Activated CD4-positive, alpha-beta T cell treated with anti-CD3 and anti-CD28 coated beads for 1 hour (primary cell): ENCODE data around the gene CCP110.

Source experiments
- DNase-seq: peaks from one replicate; pipeline ENCODE4 v3.0.0-alpha.2; 2020

CCP110 gene

DNA sequence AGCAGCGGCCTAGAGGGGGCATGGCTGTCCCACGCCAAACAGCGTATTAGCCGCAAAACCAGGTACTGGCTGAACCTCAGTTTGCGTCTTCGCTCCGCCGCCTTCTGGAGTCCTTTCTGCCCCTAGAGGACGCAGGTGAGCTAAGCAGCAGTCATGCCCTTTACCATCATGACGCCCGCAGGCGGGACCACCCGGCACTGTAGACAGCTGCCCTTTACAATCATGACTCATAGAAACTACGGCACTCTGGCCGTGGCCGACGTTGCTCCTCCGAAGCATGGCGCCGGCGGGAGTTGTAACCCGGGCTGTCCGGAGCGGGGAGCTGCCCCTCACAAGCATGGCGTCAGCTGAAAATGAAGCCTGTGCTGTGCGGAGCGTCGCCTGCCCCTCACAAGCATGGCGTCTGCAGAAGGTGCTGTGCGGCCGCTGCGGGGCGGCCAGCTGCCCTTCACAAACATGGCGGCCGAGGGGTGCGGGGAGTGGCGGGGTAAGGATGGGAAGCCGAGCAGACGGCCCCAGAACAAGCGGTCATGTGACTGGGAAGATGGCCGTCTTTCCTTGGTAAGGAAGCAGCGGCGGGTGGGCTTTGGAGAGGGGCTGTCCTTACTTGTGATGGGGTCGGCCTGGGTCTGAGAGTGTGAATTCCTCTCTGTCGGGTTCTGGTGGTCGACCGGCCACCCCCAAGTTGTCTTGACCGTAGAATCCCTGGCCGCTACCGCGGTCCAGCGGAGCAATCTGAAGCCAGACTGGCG lies 31.6 kb downstream of the CCP110 start, which contains the start of gene VPS35L:
VPS35L (plus strand) TSS at position 518 of the 752 bp plus-strand sequence; CDS start at position 545, 27 bp downstream.
- peak; percentile 92 for DNase-seq

DNA sequence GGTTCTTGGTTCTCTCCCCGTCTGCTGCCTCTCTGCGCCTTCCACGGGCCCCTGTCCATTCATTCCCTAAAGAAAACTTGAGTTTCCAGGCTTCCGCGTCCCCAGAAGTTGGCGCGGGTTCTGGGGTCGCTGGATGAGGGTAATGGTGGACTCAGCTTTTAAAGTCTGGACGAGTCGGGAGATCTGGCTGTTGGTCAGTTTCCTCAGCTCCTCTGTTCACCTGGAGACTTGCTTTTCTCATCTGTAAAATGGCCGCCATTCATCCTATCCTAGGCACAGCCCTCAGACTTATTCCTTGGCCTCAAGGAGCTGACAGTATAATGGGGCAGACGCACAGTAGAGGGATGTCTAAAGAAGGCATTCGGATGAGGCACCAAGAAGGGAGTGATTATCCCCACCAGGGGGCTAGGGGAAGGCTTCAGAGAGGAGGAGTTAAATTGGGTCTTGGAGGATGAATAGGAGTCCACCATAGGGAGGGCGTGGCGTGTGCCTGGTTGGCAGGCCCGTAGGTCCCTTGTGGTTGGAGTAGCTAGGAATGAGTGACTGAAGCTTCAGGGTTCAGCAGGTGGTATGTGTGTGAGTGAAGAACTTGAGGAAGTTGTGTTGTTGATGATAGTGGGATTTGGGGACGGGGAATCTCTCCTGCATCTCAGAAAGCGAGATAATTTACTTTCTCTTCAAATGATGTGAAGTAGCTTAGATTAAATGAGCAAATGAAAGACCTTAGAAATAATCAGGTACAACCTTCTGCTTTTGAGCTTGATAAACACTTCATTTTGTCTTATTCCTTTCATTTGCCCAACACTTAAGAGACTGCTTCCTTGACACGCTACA lies 32.4 kb downstream of the CCP110 start:
- no peak for DNase-seq

GRCh38 chr16:19559242-19559910 lies 35.6 kb downstream of the CCP110 start:
- DNase-seq, result no peak

DNA sequence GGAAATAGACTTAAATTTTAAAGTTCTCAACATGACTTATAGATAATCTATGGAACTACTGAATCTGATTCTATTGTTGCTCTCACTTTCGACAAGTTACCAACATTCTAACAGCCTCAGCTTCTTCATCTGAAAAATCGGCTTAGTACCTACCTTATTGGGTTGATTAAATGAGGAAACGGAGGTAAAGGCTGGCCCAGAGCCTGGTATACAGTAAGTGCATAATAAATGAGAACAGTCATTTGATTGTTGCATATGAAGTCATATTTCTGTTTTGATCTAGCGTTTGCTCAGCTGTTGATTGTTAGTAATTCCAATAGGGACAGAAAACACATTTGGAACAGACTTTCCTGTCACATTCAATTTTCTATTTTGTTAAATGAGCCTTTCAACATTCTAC lies 36.3 kb downstream of the CCP110 start:
- no peak for DNase-seq

GRCh38 chr16:19563377-19563776 lies 39.6 kb downstream of the CCP110 start:
- no peak for DNase-seq

- no peak for DNase-seq
These were observed 42.6 kb downstream of the CCP110 start for GRCh38 chr16:19566362-19566761.

DNA sequence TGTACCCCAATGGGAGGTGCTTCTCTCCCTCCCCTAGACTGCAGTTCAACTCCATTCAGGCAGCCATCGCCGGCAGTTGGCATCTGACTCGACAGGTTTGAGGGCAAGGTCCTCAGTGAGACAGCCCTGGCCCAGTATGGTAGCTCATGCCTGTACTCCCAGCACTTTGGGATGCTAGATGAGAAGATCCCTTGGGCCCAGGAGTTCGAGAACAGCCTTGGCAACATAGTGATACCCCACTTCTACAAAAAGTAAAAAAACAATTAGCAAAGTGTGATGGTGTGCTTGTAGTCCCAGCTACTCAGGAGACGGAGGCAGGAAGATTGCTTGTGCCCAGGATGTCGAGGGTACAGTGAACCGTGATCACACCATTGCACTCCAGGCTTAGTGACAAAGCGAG lies 43.8 kb downstream of the CCP110 start:
- DNase-seq, result no peak

DNA sequence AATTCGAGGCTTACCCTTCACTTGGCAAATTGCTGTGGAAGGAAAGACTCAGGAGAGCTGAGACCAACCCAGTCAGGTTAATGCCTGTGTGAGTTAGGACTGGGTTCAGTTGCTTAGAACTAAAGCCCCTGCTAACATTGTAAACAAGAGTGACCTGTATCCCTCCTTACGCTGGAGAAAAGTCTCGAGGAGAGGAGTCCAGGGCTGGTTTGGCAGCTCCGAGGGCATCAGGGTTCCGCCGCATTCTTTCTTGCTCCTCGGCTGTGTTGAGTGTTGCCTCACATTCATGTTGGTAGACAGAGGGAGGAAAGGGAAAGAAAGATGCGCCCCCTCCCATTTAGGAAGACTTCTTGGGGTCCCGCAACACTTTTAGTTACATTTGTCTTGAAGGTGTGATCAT lies 50.3 kb downstream of the CCP110 start:
- DNase-seq, result no peak

DNA sequence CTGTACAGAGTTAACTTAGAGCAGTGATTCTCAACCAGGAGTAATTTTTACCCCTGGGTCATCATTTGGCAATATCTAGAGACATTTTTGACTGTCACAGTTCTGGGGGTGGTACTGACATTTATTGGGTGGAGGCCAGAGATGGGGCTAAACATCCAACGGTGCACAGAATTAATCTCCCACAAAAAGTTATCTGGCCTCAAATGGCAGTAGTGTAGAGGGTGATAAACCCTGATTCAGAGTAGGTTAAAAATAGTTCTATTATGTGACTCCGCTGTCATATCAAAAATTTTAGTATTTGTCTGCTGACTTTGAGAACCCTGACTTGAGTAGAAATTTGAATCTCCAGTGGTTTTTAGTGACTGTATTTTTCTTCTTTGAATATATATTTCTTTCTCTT lies 50.9 kb downstream of the CCP110 start:
- no peak for DNase-seq

DNA sequence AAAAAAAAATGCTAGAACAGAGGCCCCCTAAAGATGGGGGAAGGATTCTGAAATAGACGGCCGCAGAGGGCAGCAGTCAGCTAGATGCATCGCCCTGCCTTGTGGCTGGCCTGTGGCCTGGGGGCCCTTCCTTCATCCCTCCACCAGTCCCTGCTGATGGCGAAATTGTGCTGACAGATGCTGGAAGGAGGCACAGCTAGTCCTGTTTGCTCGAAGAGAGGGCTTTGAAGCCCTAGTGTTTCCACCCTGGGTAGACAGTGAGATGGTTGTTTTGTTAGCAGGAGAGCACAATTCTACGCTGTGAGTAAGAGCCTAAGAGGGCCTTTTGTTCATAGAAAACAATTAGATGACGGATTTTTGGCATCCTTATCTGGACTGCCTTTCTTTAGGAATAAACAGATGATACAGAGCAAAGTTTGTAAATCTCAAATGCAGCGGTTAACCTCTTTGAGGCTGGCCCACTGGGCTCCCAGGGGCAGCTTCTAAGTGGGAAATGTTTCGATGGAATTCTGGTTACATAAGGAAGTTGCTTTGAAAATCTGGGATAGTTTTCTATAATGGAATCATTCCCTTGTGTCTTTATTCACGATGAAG lies 54.7 kb downstream of the CCP110 start:
- no peak for DNase-seq

DNA sequence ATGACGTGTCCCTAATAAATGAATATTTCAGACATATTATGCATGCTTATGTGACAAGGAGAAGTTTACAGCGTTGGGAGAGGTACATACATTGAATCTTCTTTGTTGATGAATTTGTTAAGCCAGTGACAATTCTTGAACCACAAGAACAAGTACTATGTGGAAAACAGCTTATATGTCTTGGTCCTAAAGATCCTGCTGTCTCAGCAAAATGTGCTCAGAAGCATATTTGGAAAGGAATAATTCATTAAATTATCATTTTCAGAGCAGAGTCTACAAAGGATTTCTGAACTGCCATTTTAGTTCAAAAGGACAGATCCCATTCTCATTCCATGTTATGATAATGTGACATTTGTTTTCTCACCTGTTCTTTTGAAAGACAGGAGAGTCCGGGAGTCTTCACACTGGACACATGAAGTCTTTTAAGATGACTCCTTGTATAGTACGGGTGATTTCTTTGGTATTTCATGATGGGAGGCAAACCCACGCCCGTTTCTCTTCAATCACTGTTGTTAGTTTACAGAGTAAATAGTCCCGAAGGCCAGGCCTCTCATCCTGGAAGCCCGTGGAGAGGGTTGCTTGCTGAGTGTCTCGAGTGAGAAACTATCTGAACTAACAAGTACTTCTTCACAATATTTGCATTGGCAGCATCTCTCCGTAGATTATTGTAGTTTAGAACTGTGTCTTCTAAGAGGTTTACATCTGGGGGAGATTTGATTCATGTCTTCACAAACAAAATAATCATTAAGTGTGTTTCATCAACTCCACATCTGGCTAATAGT lies 58.5 kb downstream of the CCP110 start:
- DNase-seq, result no peak

- no peak for DNase-seq
These were observed 60.0 kb downstream of the CCP110 start for GRCh38 chr16:19583665-19584300.

DNA sequence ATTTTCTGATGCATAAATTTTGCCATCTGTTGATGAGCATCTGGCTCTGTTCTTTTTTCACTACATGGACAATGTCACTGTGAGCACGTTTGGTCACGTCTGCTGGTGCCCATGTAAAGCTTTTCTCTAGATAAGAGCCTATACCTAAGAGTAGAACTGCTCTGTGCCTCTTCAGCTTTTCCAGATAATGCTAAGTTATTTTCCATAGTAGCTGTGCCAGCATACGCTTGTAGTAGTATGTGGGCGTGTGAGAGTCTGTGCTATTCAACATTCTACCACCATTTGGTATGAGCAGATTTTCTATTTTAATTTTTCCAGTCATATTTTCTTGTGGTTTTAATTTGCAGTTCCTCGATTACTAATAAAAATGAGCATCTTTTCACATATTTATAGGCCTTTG lies 64.9 kb downstream of the CCP110 start:
- DNase-seq, result no peak

GRCh38 chr16:19589106-19589505 lies 65.4 kb downstream of the CCP110 start:
- DNase-seq, result no peak

DNA sequence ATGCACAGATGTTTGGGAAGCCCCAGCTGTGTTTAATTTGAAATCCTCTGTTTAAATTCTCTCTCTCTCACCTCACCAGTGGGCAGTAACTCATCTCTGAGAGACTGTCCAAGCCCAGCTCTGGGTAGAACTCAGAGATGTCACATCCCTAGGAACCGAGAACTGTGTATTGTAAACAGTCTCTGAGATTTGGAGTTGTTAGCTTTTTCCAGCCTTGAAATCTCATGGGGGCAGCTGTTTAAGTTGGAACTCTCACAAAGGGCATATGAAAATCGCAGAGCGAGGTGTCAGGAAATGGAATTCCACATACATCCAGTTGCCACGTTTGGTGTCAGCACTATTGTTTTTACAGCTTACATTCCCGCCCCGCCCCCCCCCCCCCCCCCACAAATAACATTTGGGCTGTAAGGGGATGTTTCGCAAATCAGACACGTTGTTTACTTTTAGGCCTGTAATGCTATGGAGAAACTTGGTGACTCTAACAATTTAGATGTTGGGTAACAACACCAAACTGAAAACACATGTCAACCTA lies 66.1 kb downstream of the CCP110 start:
- no peak for DNase-seq

DNA sequence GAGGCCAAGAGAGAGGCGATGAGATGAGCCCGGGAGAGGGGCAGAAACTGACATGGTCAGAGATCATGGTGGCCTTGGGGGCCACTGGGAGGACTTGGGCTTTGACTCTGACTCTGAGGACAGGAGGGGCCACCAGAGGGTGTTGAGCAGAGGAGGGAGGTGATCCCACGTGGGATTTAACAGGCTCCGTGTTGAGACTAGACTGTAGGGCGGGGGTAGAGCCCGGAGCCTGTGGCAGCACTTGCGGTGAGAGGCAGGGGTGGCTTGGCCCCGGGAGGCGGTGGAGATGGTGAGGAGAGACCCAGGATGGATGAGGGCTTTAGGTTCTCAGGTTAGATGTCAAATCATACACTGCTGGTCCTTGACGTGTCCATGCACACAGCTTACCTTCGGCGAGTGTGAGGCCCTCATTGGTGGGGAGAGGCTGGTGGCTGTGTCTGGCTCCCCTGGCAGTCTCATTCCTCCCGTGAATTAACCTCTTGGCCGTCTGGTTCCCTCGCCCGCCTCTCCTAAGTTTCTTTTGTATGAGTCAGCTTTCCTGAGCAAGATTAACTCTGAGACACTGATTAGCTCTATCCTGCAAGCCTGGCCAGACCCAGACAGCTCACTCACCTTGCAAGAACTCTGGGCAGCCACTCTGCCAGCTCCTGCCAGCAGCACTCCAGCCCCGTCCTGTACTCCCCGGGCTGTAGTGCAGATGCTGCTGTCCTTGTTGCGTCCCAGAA lies 71.5 kb downstream of the CCP110 start:
- no peak for DNase-seq

DNA sequence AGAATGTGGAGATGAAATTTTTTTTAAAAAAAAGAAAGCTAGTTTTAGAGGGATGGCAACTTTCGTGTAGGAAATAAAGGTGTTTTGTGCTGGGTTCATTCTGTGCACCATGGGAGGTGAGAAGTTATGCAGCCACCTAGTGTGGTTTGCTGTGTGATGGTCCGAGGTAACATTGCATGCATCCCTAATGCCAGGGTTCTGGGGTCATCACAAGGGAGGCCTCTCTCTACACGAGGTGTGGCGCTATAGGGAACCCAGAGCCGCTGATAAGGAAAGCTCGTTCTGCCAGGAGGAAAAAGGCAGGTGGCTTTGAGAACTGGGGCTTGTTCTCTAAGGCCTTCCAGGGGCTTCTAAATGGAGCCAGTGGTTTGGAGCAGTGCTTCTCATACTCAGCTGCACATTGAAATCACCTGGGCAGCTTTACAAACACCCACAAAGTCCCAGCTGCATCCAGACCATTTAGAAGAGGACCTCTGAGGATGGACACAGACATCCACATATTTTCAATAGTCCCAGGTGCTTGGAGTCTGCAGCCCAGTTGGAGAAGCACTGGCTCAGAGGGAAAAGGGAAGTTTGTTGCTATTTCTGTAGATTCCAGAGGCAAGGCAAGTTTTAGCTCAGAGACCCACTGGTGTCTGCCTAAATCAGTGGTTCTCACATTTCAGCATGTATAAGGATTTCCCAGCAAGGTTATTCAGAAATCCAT lies 75.2 kb downstream of the CCP110 start:
- no peak for DNase-seq

DNA sequence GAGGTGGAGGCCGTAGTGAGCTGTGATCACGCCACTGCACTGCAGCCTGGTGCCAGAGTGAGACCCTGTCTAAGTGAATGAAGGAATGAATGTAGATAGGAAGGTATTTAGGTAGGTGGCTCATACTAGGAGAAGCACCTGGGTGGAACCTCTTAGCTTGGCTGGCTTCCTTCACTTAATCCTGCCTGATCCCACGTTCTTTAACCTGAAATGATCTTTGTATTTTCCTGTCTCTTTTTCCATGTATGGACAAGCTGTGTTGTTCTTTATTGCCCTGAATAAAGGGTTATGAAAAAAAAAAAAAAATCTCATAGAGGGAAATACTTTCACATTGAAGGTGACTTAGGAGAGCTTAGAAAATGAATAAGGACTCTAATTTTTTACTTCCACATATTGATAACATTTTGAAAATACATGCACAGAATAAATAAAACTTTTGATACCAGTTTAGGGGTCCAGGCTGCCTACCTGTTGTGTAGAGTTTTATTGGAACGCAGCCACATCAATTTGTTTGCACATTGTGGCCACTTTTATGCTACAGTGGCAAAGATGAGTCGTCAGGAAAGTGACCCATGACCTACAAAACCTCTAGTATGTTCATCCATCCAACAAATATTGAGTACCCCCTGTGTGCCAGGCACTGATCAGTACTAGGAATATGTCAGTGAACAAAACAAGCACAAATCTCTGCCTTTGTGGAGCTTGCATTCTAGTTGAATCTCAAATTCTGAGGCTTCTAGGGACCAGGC lies 76.4 kb downstream of the CCP110 start:
- no peak for DNase-seq
